HG02840 (cell line): Measurements from ENCODE around the gene GPRIN1.

Experiments
- ATAC-seq: cut with Tn5 transposase; IDR thresholded peaks from one replicate; pipeline ENCODE4 v1.9.1; 2021; ENCODE audit warnings: mild to moderate bottlenecking, moderate library complexity, moderate number of reproducible peaks; ENCODE audit not compliant: unreplicated experiment, low FRiP score

The GPRIN1 gene

DNA sequence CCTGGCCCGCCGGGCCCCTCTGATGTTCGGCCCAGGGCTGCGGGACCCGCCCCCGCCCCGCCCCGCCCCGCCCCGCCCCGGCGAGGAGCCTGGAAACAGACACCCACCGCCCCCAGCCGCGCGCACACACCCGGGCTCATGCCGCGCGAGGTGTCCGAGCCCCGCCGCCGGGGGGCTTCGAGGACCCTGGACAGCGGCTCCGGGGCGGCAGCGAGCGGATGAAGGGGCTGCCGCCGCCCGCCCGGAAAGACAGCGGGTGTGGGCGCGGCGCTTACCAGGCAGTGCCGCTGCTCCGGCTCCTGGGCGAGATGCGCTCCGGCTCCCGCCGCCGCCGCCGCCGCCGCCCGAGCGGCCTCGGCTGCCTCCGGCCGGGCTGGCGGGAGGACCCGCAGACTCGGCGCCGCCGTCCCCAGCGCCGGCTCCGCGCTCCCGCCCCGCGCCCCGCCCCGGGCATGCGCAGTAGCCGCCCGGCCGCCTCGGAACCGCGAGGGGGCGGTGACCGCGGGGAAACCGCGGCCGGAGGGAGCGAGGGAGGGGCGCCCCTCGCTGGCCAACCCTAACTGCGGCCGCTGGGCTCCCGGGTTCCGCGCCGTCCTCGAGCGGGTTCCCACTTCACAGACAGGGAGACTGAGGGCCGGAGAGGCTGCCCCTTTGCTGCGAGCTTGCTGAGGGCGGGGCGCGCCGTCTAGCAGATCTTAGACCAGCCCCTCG lies at the start of gene GPRIN1:
Gene GPRIN1 (minus strand): TSS at position 433 of the 711 bp plus-strand sequence. CDS start 10,322 bp downstream, outside the sequence.
- peak; percentile 76 for ATAC-seq

DNA sequence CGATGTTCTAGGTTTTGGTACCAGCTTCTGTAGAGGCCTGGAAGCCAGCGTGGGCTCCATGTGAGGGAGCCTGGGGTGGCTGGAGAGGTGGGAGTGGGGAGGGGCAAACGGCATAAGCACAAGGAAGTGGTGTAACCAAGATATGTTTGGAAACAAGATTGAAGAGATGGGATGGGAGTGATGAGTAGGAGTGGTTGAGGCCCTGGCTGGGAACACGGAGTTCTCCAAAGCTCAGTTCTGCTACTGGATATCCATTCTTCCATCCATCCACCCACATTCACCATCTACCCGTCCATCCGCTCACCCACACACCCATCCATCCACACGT lies 49.5 kb upstream of the GPRIN1 start:
- ATAC-seq = no peak

DNA sequence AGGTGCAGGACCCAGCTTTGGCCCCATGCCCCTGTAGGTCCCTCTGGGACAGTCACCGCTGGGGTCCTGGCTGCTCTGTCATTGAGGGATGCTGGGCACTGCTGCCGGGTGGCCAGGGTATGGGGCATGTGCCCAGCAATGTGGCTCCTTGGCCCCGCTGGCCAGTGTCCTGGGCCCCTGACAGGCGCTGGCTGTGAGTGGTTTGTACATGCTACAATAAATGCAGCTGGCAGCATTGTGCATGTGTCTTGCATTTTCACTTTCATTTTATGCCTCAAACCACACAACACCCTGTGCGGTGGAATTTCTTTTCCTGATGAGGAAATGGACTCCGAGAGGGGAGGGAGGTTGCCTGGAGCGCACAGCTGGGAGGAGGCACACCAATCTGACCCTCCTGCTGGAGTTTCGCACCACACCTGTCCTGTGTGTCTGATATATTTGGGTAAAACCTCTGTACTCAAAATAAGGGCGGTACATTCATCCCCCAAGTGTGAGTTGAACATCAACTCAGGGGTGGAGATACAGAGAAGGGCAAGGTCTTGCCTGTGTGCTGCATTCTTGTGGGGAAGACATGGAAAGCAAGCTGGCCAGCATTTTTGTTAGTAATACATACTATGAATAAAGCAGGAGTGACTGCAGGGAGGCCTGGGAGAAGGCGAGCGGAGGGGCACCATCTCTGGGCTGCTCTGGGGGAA lies 49.0 kb upstream of the GPRIN1 start:
- no peak for ATAC-seq

DNA sequence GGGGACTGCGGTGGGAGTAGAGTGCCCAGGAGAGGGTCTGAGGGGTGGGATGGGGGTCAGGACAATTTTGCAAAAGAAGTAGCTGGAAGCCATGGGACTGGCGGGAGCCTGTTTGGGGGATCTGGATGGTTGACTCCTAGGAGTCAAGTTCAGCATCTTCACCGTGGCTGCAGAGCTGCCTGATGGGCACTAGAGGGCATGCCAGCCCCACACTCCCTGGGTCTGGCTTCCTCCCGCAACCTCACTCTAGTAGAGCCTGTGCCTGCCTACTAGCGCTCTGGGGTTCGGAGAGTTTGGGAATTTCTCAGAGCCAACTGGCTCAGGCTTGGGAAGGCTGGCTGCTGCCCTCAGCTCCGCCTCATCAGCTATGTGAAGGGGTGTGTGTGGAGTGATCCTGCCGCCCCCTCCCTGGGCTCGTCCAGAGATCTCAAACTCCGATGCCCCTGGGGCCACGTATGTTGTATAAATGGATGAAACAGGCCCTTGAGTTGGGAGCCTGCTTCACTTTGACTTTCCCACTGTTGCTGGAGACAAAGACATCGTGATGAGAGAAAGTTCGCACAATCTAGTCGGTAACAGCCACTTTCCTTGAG lies 48.1 kb upstream of the GPRIN1 start:
- ATAC-seq = no peak

DNA sequence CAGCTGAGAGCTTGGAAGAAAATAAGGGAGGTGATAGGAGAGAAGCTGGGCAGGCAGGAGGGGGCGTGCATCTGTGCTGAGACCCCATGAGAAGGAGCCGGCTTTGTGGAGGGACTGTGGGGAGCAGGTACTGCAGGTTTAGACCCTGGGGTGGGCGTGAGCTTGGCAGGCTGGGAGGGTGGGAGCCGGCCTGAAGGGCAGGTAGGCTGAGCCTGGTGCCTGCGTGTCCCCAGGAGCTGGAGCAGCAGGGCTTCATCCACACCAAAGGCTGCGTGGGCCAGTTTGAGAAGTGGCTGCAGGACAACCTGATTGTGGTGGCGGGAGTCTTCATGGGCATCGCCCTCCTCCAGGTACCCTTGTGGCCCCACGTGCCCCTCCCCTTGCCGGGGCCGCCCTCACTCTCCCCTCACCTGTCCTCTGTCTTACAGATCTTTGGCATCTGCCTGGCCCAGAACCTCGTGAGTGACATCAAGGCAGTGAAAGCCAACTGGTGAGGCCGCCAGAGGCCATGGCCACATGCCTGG lies 46.6 kb upstream of the GPRIN1 start:
- ATAC-seq = no peak

DNA sequence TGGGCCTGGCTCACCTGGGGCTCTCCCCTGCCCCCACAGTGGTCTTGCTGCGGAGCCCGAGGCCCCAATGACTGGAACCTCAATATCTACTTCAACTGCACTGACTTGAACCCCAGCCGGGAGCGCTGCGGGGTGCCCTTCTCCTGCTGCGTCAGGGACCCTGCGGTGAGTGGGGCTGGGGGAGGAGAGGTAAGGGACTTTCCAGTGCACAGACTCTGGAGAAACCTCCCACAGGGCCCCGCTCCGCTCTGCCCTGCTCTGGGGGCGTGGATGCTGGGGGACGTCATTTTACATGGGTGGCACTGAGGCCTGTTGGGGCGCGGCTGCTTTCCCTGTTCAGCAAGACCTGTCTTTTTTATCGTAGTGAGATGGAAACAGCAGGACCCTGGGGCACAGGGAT lies 44.9 kb upstream of the GPRIN1 start:
- ATAC-seq = no peak

DNA sequence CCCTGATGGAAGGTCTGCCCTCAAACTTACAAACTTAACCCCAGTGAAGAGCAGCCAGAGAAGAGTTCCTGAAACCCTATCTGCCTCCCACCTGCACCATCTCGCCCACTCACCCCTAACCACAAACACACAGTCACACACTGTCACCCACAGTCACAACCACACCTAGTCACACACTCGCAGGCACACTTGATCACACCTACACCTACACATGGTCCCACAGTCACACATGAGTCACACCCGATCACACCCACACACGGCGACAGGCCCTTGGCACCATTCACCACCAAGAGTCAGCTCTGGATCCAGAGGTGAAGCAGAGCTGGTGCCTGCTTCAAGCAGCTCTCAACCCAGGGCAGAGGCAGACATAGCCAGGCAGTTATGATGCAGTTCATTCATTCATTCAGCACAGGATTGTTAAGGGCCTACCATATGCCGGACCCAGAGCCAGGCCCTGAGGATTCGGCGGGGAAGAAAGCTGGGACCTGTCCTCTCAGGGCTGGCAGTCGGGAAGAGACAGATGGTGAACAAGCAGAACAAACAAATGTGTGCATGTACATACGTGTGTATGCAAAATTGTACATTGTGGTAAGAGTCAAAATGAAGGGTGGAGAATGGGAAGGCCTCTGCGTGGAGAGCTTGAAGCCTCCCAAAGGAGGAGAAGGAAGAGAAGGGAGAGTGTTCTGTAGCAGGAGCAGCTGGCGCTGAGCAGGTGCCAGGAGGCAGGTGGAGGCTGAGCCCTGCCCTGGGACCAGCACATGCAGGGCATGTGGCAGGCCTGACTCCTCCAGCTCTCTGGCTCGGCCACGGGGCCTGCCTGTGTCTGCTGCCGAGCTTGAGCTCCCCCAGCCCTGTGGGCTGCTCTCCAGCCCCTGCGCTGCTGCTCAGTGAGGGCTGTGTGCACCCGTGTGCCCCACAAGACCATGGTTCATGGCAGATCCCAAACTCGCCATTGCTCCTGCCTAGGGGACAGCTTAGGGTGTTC lies 43.7 kb upstream of the GPRIN1 start:
- ATAC-seq = no peak

DNA sequence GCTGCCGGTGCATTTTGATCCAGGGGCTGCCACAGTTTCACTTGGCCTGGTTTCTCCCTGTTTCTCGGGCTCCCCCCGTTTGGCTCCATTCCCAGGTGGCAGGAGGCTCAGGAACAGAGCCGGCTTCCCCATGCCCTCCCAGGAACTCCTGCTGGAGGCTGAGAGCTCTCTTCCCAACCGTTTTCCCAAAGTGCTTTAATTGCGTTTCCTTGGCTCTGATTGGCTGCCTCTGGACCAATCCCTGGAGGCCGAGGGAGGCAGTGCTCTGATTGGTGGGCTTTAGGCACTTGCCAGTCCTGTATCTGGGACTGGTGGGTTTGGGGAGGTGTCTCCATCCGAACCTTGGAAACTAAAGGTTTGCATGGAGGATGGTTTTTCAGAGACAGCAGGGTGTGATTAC lies 42.2 kb upstream of the GPRIN1 start:
- no peak for ATAC-seq

DNA sequence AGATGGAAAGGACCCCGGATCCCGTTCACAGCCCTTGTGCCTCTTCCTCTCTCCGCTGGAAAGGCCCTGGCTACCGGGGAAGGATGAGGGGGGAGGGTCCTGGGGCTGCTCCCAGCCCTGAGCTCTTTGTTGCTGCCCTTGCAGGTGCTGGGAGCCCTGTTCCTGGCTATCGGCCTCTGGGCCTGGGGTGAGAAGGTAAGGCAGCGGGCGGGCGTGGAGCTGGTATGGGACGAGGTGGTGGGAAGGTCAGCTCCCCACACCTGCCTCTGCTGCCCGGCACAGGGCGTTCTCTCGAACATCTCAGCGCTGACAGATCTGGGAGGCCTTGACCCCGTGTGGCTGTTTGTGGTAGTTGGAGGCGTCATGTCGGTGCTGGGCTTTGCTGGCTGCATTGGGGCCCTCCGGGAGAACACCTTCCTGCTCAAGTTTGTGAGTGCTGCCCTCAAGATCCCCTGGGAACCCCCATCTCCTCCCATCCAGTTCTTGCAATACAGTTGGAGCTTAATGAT lies 41.6 kb upstream of the GPRIN1 start:
- no peak for ATAC-seq

DNA sequence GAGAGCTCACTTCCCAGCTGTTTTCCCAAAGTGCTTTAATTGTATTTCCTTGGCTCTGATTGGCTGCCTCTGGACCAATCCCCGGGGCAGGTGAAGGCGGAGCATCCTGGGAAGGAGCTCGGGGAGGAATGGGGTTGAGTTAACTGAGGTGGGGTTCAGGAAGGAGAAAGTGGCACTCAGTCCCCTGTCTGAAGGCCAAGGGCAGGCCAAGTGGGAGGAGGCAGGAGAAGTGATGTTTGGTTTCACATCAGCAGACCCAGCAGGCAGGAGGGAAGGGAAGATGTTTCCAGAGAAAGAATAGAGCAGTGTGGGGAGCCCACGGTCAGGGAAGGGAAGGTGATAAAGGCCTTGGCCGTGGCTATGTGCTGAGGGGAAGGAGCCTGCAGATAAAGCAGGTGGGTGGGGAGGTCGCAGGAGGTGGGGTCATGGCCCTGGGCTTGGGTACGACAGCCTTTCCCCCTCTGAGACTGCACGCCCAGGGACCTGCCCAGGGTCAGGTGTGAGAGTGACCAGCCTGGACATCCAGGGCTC lies 40.5 kb upstream of the GPRIN1 start:
- ATAC-seq = no peak

DNA sequence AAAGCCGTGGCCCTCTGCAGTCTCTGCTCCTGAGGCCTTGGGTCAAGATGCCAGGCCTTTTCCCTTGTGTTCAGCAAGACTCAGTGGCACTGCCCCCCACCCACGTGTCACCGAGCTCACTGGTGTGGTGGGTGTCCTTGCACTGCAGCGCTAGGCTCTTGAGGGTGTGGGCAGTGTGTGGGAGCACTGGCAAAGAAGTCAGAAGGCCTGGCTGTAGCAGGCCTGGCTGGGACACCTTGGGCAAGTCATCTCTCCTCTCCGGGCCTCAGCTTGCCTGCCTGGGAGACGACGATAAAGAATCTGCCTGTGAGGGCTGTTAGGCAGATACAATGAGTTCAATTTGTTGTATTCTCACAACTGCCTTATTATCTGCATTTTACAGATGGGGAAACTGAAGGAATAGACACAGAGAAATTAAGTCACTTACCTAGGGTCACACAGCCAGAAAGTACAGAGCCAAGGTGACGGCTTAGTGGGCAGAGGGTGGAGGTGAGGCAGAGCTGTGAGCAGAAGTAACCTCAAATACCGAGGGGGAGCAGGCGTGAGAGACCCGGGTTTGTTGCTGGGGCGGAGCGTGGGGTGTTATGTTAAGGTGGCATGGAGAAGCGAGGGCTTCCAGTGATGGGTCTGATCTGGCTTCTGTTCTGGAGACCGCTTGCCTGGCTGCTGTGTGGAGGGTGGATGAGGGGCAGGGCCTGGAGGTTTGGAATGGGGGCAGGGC lies 38.7 kb upstream of the GPRIN1 start:
- ATAC-seq = no peak

DNA sequence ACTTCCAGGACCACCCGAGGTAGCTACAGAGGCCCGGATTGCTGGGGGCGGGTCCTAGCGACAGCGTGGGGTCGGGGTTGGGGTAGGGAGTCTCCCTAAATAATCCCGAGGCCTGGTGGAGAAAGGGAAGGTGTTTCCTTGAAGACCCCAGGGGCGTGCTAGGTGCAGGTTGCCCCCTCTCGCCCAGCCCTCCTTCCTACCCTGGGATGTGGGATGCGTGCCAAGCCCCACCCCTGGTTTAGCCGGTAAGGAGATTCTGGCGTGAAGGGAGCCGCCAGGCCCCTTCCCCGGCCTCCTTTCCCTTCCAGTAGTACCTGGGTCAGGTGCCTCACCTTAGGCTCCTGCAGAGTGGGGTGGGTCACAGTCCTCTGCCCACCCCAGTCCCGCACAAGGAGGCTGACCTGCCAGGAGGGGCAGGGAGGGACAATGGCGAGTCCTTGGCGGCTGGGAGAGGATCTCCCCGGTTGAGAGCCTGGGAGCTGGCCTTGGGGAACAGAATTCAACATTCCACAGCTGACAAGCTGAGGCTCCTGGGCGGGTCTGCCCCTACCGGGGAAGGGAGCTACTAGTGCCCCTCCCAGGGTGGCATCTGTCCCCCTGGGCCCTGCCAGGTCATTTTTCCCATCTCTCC lies 38.0 kb upstream of the GPRIN1 start:
- no peak for ATAC-seq

DNA sequence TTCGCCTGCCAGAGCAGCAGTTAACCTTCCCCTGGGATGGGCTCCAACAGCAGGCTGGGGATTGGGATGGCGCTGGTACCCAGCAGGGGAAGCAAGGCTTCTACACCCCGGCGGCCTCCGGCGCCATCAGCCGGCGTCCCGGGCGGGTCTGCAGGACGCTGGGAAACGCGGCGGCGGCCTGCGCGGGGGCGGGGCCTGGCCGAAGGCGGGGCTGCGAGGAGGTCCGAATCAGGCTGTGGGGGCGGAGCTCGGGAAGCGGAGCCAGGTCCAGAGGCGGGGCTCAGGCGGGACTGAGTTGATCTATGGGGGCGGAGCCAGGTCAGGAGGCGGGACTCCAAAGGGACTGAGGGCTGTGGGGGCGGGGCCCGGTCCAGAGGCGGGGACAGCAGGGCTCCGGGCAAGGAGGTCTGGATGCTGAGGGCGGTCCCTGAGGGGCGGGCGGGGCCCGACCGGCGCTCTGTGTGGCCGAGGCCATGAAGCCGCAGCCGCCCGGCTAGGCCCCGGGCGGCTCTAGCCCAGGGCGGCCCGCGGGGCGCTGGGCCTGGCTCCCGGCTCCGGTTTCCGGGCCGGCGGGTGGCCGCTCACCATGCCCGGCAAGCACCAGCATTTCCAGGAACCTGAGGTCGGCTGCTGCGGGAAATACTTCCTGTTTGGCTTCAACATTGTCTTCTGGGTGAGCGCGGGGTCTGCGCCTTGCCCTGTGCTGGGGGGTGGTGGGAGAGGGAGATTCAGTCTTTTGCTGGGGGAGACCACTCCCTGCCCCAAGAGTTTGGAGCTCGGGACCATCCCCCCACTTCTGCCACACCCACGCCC lies 37.3 kb upstream of the GPRIN1 start, which contains the start of gene TSPAN17:
Gene TSPAN17 (plus strand): TSS at position 455 of the 813 bp plus-strand sequence. CDS start 132 bp downstream, at position 587.
- peak; percentile 91 for ATAC-seq

DNA sequence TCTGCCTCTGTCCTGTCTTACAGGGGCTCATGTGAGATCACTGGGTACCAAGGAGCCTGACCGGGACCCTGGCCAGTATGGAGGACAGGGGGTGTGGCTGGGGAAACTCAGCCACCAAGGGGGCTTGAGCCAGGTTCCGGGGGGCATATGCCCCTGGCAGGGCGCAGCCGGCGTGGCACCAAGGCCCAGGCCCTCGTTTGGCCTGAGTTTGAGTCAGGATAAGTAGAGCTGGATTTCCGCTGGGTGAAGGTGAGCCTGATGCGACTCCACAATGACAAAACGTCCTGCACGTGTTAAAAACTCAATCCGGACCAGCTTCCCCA lies 36.7 kb upstream of the GPRIN1 start:
- peak; percentile 12 for ATAC-seq

DNA sequence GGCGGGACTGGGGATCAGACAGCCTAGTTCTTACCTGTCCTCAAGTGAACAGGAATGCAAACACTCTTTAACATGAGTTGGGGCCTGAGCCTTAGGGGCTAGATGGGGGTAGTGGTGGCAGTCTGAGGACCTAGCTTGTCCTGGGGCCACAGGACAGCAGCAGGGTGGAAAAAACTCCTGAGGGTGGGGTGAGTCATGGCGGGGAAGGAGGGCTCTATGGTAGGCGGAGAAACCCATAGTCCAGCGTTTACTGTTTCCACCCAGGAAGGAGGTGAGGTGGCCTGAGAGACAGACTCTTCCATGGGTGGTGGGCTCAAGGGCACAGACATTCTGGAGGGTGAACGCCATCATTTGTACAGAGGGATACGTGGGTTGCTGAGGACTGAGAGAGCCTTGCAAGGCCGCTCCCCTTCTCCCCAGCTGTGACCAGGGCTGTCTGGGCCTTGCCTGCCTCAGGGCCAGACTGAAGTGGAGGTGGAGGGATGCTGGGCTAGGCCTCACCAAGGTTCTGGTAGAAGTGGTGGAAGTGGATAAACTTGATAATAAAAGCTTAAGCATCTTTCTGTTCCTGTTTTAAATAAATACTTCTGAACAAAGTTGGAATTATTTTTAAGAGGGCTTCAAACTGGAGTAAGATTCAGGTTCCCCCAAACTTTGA lies 36.2 kb upstream of the GPRIN1 start:
- ATAC-seq = no peak

DNA sequence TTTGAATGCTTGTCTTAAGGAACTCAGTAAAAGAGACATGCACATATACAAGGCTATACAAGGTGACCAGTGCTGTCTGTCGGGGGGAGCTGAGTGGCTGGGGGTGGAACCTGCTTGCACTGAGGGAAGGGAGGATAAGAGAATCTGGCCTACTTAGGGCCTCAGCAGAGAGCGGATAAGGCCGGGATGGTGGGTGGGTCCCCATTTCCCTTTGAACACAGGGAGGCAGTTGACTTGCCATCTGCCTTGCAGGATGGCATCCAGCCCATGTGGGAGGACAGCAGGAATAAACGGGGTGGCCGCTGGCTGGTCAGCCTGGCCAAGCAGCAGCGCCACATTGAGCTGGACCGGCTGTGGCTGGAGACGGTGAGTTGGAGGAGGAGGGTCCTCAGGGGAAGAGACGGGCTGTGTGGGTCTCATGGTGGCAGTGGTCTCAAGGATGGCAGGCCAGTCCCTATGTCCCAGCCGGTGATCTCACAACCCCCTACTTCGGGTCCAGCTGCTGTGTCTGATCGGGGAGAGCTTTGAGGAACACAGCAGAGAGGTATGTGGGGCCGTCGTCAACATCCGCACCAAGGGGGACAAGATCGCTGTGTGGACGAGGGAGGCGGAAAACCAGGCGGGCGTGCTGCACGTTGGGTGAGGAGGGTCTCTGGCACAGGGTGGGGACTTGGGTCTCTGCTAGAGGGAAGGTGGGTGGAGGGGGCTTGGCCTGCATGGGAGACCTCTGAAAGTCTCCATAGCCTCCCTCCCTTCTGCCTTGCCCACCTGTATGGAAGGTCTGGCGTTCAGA lies 35.1 kb upstream of the GPRIN1 start:
- ATAC-seq = no peak

DNA sequence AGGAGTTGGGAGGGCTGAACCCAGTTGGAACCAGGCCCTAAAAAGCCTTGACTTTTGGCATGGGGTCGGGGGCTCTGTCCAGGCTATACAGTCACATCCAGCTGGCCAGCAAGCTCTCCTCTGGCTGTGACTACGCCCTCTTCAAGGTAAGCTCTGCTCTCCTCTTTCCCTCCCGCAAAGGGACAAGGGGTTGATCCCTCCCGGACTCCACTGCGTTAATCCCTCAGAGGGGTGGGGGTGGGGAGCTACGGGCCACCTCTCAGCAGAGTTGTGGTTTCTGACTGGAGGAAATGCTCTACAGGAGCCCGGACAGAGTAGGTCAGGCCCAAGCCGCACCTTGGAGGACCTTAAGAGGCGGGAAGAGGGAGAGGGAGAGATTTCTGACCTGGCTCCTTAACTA lies 34.3 kb upstream of the GPRIN1 start:
- no peak for ATAC-seq
